Ishikawa (cell line): ENCODE measurements around the gene ASZ1.

Experiments
- CEBPB ChIP-seq: IDR thresholded peaks from 2 replicates; pipeline ENCODE4 v1.6.1; 2012
- CREB1 ChIP-seq: IDR thresholded peaks from 2 replicates; pipeline ENCODE4 v1.6.1; 2012; ENCODE audit warnings: low read depth
- EP300 ChIP-seq: IDR thresholded peaks from 2 replicates; pipeline ENCODE4 v1.6.1; 2012; ENCODE audit warnings: borderline replicate concordance
- FOXM1 ChIP-seq: IDR thresholded peaks from 2 replicates; pipeline ENCODE4 v1.6.1; 2012; ENCODE audit warnings: low read depth, borderline replicate concordance
- MAX ChIP-seq: IDR thresholded peaks from 2 replicates; pipeline ENCODE4 v1.6.1; 2012
- NFIC ChIP-seq: IDR thresholded peaks from 2 replicates; pipeline ENCODE4 v1.6.1; 2012
- RAD21 ChIP-seq: IDR thresholded peaks from 2 replicates; pipeline ENCODE4 v1.6.1; 2012; ENCODE audit warnings: low read depth
- REST ChIP-seq: IDR thresholded peaks from 2 replicates; pipeline ENCODE4 v1.6.1; 2012; ENCODE audit warnings: low read depth, mild to moderate bottlenecking
- TAF1 ChIP-seq: IDR thresholded peaks from 2 replicates; pipeline ENCODE4 v1.6.1; 2012; ENCODE audit warnings: low read depth, mild to moderate bottlenecking
- TCF12 ChIP-seq: IDR thresholded peaks from 2 replicates; pipeline ENCODE4 v1.6.1; 2012; ENCODE audit warnings: low read depth
- TEAD4 ChIP-seq: IDR thresholded peaks from 2 replicates; pipeline ENCODE4 v1.6.1; 2012
- YY1 ChIP-seq: IDR thresholded peaks from 2 replicates; pipeline ENCODE4 v1.6.1; 2012; ENCODE audit warnings: low read depth
- ZBTB7A ChIP-seq: IDR thresholded peaks from 2 replicates; pipeline ENCODE4 v1.6.1; 2012; ENCODE audit warnings: low read depth

- TF ChIP-seq REST: no peak
- no peak for TF ChIP-seq MAX
- TF ChIP-seq FOXM1: no peak
- TF ChIP-seq TCF12: no peak
- TF ChIP-seq EP300: no peak
- no peak for TF ChIP-seq CREB1
- TF ChIP-seq TAF1: no peak
- TF ChIP-seq RAD21: no peak
- TF ChIP-seq CEBPB: no peak
- TF ChIP-seq NFIC: no peak
- TF ChIP-seq YY1: no peak
- no peak for TF ChIP-seq TEAD4
- no peak for TF ChIP-seq ZBTB7A
These were observed 79.2 kb downstream of the ASZ1 start for GRCh38 chr7:117347962-117348672.
